ENCODE results near the gene USP11.

USP11 gene

GRCh38 chrX:47206316-47206715 lies 26.5 kb upstream of the USP11 start:
- Histone ChIP-seq H3K4me3 (ENCODE audit: low read depth, low read length, poor library complexity, severe bottlenecking) (no peak overlapping the region), H3K36me3 (ENCODE audit: insufficient read depth, low read length) (peaks cover 98% of the 10 kb centered on the region), H3K79me2 (ENCODE audit: insufficient read depth, low read length) (no peaks in the 10 kb centered on the region), H3K27me3 (ENCODE audit: insufficient read depth, low read length) (no peaks in the 10 kb centered on the region), H3K9ac (ENCODE audit: low read length) (no peak overlapping the region), H4K20me1 (ENCODE audit: insufficient read depth, low read length) (no peaks in the 10 kb centered on the region), H3K9me2 (ENCODE audit: low read depth, low read length) (no peaks in the 10 kb centered on the region), H3K4me2 (ENCODE audit: low read length) (no peak overlapping the region), H3K27ac (ENCODE audit: low read depth, low read length, poor library complexity, severe bottlenecking) (no peak overlapping the region), H3F3A (ENCODE audit: insufficient read depth, low read length) (no peaks in the 10 kb centered on the region), H3K4me1 (ENCODE audit: insufficient read depth, low read length, severe bottlenecking) (no peaks in the 10 kb centered on the region), H2AFZ (ENCODE audit: low read length) (no peak overlapping the region), H3K9me3 (ENCODE audit: low read length) (no peaks in the 10 kb centered on the region)
- TF ChIP-seq CTCF (IDR thresholded peaks at IDR 0.05; ENCODE audit: low read length) (no peak), EZH2 (IDR thresholded peaks at IDR 0.05; ENCODE audit: borderline replicate concordance, low read length) (no peak)

GRCh38 chrX:47208108-47208507 lies 24.7 kb upstream of the USP11 start:
- Histone ChIP-seq H3K79me2 (ENCODE audit: insufficient read depth, low read length) (no peaks in the 10 kb centered on the region), H3F3A (ENCODE audit: insufficient read depth, low read length) (no peaks in the 10 kb centered on the region), H3K4me1 (ENCODE audit: insufficient read depth, low read length, severe bottlenecking) (no peaks in the 10 kb centered on the region), H3K27ac (ENCODE audit: low read depth, low read length, poor library complexity, severe bottlenecking) (no peak overlapping the region), H3K9ac (ENCODE audit: low read length) (no peak overlapping the region), H3K36me3 (ENCODE audit: insufficient read depth, low read length) (peaks cover 98% of the 10 kb centered on the region), H4K20me1 (ENCODE audit: insufficient read depth, low read length) (no peaks in the 10 kb centered on the region), H3K4me3 (ENCODE audit: low read depth, low read length, poor library complexity, severe bottlenecking) (no peak overlapping the region), H3K27me3 (ENCODE audit: insufficient read depth, low read length) (no peaks in the 10 kb centered on the region), H3K9me2 (ENCODE audit: low read depth, low read length) (no peaks in the 10 kb centered on the region), H3K9me3 (ENCODE audit: low read length) (no peaks in the 10 kb centered on the region), H3K4me2 (ENCODE audit: low read length) (no peak overlapping the region), H2AFZ (ENCODE audit: low read length) (no peak overlapping the region)
- TF ChIP-seq CTCF (IDR thresholded peaks at IDR 0.05; ENCODE audit: low read length) (no peak), EZH2 (IDR thresholded peaks at IDR 0.05; ENCODE audit: borderline replicate concordance, low read length) (no peak)

- Histone ChIP-seq H3K9me3 (ENCODE audit: low read length) (no peaks in the 10 kb centered on the region), H3K4me1 (ENCODE audit: insufficient read depth, low read length, severe bottlenecking) (no peaks in the 10 kb centered on the region), H3K27me3 (ENCODE audit: insufficient read depth, low read length) (no peaks in the 10 kb centered on the region), H3K79me2 (ENCODE audit: insufficient read depth, low read length) (no peaks in the 10 kb centered on the region), H3K9me2 (ENCODE audit: low read depth, low read length) (no peaks in the 10 kb centered on the region), H3K9ac (ENCODE audit: low read length) (no peak overlapping the region), H3K4me2 (ENCODE audit: low read length) (no peak overlapping the region), H3K4me3 (ENCODE audit: low read depth, low read length, poor library complexity, severe bottlenecking) (no peak overlapping the region), H3K36me3 (ENCODE audit: insufficient read depth, low read length) (peaks cover 97% of the 10 kb centered on the region), H2AFZ (ENCODE audit: low read length) (no peak overlapping the region), H4K20me1 (ENCODE audit: insufficient read depth, low read length) (no peaks in the 10 kb centered on the region), H3K27ac (ENCODE audit: low read depth, low read length, poor library complexity, severe bottlenecking) (no peak overlapping the region), H3F3A (ENCODE audit: insufficient read depth, low read length) (no peaks in the 10 kb centered on the region)
- TF ChIP-seq EZH2 (IDR thresholded peaks at IDR 0.05; ENCODE audit: borderline replicate concordance, low read length), result no peak
- TF ChIP-seq CTCF (IDR thresholded peaks at IDR 0.05; ENCODE audit: low read length), result no peak
Observed at GRCh38 chrX:47209508-47210238, 23.1 kb upstream of the USP11 start.
